AML-193 (cell line): ENCODE results near the gene ZC3H11A.
"Not testable (repeated sequence)": the region's sequence is repeated elsewhere in the genome, so short reads cannot be mapped to it uniquely, and the experiment has no call there.

ENCODE experiments used
- DNase-seq, 2 experiments: peaks; one replicate each; lab custom pipeline; 2025; lab: John Stamatoyannopoulos, UW

Gene ZC3H11A

DNA sequence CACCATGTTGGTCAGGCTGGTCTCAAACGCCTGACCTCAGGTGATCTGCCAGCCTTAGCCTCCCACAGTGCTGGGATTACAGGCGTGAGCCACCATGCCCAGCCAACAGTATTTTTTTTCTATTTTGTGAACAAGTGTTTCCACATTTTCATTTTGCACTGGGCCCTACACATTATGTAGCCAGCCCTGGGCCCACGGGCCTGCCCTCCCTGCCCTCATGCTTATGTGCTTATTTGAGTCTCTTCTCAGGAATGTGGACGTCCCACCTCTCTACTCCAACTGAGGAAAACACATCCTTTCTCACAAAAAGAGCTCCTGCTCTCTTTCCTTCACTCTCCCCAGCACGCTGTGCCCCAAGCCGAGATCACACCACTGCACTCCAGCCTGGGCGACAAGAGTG lies 13.5 kb upstream of the ZC3H11A start:
- no peak for DNase-seq

DNA sequence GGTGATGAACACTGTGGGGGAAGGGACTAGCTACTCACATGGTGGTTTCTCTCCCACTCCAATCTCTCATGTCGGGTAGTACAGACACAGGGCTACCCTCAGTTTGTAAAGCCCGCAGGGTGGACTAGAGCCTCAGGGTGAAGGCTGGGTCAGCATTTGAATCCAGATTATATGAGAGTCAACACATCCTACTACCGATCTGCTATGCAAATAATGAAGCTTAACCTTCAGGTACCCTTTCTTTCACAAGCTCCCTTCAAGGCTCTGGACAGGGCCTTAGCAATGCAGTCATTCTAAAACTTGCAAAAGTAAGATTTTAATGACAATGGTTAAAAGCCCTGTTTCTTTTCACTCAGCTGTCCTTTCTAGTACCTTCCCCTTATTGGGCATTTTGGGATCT lies 5.5 kb upstream of the ZC3H11A start:
- no peak for DNase-seq

DNA sequence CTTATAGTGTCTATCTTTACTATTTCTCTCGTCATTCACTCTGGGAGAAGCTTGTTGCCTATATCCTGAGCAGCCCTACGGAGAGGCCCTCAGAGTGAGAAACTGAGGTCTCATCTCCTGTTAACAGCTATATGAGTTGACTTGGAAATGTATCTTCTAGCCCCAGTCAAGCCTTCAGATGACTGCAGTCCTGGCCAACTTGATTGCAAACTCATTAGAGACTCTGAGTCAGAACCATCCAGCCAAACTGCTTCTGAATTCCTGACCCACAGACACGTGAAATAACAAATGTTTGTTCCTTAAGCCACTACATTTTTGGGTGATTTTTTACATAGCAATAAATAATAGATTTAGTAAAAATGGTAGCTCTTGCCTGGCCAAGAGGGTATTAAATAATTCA lies 3.9 kb upstream of the ZC3H11A start:
- no peak for DNase-seq

DNA sequence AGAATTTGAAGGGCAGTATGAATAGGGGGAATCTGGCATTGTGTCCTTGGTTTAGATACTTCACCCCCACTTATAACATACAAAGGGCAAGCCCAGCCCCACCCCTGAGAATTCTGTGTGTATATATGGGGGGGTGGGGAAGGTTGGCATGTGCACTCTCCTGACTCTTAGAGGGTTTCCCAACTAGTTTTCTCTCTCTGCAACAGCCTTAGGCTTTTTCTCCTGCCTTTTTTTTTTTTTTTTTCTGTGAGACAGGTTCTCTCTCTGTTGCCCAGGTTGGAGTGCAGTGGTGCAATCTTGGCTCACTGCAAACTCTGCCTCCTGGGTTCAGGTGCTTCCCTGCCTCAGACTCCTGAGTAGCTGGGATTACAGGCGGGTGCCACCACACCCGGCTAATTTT lies 2.9 kb upstream of the ZC3H11A start:
- DNase-seq = no peak

DNA sequence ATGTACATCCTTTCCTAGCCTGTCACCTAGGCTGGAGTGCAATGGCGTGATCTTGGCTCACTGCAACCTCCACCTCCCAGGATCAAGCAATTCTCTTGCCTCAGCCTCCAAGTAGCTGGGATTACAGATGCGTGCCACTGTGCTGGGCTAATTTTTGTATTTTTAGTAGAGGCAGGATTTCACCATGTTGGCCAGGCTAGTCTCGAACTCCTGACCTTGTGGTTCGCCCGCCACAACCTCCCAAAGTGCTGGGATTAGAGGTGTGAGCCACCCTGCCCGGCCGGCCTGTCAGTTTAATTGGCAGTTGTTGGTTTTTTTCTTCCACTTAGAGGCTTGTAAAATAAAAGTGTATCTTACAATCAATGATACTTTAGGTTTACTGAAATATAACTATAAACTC lies 1.9 kb upstream of the ZC3H11A start:
- not testable (repeated sequence) for DNase-seq

DNA sequence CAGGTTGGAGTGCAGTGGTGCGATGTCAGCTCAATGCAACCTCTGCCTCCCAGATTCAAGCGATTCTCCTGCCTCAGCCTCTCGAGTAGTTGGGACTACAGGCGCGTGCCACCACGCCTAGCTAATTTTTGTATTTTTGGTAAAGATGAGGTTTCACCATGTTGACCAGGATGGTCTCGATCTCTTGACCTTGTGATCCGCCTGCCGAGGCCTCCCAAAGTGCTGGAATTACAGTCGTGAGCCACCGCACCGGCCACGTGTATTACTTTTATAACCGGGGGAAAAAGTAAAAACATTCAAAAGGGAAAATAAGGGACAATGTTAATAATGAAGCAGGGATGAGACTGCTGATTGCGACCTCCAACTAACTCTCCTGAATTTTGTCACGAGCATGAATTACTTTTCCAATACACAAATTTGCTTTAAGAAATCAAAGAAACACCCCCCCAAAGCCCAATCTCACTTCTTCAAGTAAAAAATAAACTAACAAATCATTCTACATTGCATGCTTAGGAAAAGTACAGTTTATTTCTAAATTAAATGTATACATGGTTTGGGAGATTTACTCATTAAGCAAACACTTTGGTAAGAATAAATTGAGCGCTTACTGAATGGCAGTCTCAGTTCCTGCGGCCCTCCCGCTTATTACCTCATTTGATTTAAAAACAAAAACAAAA lies 521 bp upstream of the ZC3H11A start:
- no peak for DNase-seq

DNA sequence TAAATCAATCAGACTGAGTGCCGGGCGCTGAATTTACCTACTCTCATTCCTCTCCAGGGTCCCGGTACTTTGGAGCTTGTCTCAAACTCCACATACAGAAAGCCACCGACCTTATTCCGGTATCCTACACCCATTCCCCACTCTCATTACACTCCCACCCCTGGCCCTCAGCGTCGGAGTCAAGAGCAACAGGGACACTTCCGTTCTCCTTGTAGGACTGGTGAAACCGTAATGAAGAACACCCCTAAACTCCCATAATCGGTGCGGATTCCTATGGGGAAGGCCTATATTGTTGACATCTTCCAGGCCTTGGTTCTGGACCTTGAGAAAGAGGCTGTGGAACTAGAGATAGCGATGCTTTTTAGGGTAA lies 798 bp downstream of the ZC3H11A start:
- DNase-seq = peak; percentile 17 to 23

DNA sequence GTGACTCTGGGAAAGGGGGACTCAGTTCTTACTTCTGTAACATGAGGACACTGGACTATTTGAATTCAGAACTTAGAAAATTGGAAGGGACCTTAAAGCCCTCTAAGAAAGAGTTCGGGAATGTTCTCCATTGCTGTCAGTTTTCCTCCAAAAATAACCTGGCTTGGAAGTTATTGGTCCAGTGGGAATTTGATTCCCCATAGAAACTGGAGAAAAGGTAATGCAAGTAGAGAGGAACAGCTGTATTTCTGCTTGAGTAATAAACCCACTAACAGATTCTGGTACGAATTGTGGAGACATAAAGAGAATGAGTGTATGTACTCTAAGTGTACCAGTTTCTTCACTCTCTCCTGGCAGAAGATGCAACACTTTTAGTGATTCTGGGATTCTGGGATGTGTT lies 1.8 kb downstream of the ZC3H11A start:
- no peak for DNase-seq

DNA sequence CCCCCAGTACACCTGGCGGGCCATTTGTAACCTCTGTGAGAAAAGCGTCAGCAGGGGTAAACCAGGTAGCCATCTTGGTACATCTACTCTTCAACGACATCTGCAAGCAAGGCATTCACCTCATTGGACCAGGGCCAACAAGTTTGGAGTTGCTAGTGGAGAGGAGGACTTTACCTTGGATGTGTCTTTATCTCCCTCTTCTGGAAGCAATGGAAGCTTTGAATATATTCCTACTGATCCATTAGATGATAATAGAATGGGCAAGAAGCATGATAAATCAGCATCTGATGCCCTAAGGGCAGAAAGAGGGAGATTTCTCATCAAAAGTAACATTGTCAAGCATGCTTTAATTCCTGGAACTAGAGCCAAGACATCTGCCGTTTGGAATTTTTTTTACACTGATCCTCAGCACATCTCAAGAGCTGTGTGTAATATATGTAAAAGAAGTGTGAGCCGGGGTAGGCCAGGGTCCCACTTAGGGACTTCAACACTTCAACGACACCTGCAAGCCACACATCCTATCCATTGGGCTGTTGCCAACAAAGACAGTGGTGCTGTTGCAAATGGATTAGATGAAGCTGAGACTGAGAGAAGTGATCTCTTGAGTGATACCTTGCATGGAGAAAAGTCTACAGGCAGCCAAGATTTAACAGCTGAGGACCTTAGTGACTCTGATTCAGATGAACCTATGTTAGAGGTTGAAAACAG lies 2.7 kb downstream of the ZC3H11A start:
- DNase-seq = no peak

DNA sequence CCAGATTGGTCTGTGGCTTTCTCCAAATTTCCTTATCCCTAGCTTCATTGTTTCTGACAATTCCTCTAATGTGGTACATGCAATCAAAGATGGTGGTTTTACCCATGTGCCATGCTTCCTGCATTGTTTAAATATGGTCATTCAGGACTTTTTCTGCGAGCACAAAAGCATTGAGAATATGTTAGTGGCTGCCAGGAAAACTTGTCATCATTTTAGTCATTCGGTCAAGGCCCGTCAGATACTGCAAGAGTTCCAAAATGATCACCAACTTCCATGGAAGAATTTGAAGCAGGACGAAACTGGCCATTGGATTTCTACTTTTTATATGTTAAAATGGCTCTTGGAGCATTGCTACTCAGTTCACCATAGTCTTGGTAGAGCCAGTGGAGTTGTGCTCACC lies 3.7 kb downstream of the ZC3H11A start:
- no peak for DNase-seq

DNA sequence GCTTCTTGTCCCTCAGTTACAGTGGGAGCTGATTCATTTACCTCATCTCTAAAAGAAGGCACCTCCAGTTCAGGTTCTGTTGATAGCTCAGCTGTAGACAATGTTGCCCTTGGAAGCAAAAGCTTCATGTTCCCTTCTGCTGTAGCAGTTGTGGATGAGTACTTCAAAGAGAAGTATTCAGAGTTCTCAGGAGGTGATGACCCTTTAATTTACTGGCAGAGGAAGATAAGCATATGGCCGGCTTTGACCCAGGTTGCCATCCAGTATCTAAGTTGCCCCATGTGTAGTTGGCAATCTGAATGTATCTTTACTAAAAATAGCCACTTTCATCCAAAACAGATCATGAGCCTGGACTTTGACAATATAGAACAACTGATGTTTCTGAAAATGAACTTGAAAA lies 4.5 kb downstream of the ZC3H11A start:
- no peak for DNase-seq

DNA sequence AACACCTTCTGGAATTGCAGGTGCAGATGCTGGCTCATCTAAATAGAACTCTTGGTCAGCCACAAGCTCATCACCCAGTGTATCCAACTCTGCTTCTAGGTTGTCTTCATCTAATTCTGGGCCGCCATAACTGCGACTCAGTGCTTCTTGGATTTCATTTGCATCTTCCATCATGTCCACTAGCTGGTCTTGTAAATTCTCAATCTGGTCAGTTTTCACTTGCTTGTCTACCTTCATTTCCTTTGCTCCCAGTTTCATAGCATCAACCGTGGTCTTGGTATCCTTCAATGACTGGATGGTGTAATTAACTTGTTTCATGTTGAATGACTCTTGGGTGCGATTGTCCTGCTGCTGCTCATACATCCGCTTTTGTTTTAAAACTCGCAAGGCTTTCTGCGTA lies 10.3 kb downstream of the ZC3H11A start:
- DNase-seq = no peak

DNA sequence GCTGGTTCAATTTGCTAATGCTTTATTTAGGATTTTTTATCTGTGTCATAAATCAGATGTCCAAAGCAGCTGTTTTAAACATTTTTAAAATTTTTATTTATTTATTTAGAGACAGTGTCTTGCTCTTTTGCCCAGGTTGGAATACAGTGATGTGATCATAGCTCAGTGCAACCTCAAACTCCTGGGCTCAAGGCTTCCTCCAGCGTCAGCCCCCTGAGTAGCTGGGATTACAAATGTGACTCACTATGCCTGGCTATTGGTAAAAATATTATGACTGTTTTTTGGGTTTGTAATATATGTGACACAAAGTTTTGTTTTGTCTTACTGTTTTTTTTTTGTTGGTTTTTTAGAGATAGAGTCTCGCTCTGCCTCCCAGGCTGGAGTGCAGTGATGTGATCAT lies 11.8 kb downstream of the ZC3H11A start:
- no peak for DNase-seq

DNA sequence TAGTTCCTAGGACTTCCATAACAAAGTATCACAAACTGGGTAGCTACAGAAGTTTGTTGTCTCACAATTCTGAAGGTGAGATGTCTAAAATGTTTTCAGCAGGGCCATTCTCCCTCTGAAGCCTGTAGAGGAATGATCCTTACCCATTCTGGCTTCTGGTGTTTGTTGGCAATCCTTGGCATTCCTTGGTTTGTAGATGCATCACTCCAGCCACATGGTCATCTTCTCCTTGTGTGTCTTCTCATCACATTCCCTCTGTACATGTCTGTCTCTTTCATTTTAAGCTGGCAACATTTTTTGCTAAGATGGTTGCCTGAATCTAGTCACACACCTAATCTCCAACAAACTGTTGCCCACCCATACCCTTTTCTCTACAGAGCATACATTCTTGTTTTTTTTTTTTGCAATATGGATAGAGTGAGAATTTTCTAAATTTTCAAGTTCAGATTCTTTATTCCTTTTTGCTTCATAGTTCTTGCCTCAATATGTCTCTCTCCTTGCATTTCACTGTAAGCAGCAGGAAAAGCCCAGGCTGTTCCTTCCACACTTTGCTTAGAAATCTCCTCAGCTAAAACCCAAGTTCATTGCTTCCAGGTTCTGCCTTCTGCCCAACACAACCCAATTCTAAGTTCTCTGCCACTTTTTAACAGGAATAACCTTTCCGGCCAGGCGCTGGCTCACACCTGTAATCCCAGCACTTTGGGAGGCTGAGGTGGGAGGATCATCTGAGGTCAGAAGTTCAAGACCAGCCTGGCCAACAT lies 18.3 kb downstream of the ZC3H11A start:
- DNase-seq = no peak

DNA sequence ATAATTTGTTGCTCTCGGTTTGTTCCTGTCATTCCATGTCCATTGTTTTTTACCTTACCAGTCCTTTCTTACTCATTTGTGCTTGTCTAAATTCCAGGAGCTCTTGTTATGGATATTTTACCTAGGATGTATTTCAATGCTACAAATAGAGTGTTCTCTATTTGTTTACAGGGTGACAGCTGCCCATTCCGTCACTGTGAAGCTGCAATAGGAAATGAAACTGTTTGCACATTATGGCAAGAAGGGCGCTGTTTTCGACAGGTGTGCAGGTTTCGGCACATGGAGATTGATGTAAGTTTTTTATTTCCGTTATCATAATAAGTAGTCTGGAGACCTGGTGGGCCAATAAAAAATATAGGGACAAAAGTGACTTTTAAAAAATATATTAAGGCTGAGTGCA lies 23.0 kb downstream of the ZC3H11A start:
- no peak for DNase-seq

DNA sequence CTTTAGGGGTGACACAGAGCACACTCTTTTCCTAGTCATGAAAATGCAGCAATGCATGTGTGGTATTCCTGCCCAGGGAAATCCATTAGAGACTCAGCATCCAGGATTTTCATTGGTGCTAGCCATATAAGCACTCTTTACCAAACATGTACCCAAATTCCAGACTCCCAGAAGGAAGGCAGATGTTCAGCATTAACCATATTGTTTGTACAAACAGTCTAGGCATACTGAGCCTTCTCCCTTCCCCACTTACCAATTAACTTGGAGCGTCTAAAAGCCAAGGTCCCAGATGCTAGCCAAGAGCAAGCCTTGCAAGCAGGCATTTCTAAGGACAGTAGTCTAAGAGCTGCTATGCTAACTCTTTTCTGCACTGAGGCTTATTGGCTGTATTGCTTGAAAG lies 27.9 kb downstream of the ZC3H11A start:
- no peak for DNase-seq

DNA sequence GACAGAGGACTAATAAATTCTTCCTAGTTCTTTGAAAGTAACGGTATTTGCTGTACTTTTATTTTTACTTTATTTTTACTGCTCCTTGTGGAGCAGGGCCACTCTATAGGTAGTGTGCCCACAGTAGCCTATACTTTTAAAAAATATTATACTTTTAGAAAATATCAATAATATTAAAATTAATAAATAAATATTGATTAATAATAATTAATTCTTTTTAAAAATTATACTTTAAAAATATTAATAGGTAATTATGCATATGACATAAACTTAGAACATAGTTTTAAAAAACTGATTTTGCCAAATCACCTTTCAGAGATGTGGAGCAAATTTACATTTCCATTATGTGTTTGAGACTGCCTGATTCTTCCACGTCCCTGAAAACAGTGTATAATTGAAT lies 30.8 kb downstream of the ZC3H11A start:
- no peak for DNase-seq

DNA sequence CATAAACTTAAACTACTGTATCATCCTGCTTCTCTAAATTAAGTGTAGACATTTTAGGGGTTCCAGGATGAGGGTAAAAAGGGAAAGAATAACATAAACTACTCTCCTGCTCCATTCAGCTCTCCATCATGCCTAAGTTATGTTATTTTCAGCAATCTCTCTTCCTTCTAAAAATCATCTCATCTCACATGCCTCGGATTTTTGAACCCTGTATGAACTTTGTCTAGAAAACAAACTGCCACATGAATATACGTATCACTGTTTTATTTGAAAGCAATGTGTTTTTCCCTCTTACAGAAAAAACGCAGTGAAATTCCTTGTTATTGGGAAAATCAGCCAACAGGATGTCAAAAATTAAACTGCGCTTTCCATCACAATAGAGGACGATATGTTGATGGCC lies 32.6 kb downstream of the ZC3H11A start:
- DNase-seq = no peak

DNA sequence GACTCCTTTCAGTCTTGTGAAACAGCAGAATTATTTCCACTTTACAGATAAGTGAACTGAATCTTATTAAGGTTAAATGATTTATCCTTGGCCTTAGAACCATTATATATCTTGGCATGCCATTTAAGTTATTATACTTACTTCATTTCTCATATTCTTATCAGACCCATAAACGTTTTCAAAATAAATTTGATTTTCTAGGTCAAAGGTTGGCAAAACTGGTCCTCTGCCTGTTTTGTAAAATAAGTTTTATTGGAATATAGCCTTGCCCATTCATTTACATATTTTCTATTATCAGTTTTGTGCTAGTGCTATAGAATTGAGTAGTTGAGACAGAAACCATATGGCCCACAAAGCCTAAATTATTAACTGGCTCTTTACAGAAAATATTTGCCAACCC lies 33.1 kb downstream of the ZC3H11A start:
- no peak for DNase-seq

DNA sequence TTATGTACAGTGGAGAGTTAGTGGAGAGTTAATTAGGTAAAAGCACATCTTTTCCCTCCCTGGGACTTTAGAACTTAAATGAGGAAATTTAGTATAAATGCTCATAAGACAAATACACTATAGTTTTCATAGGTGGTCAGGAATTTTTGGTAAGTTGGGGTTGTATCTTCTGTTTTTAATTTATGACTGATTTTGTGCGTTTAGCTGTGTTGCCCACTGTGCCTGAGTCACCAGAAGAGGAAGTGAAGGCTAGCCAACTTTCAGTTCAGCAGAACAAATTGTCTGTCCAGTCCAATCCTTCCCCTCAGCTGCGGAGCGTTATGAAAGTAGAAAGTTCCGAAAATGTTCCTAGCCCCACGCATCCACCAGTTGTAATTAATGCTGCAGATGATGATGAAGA lies 33.8 kb downstream of the ZC3H11A start:
- DNase-seq = not testable (repeated sequence)

DNA sequence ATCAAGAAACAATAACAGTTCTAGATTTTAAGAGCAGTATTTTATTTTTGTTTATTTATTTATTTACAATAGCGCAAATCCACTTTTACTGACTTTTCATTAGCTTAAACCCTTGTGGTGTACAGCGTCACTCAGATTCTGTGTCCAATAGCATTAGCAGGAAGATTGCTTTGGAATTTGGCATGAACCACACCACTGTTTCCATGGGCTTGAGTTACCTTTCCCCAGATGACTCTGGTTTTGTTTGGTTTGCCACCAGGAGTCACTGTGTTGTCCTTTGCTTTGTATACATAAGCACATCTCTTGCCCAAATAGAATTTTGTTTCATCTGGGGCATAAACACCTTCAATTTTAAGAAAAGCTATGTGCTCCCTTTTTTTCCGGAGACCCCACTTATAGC lies 40.1 kb downstream of the ZC3H11A start:
- DNase-seq = no peak

DNA sequence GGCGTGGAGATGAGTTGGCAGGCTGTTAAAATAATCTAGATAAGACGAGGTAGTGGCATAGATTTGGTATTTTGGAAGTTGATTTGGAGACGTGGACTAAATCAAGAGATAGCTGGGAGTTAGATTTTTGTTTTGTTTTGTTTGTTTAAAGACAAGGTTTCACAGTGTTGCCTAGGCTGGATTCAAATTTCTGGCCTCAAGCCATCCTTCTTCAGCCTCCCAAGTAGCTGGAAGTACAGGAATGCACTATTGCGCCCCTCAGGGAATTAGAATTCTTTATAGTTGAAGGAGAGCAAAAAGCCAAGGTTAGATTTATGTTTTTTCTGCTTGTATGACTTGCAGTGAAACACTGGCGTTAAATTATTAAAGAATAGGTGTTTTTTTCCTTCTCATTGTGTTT lies 43.7 kb downstream of the ZC3H11A start:
- no peak for DNase-seq

DNA sequence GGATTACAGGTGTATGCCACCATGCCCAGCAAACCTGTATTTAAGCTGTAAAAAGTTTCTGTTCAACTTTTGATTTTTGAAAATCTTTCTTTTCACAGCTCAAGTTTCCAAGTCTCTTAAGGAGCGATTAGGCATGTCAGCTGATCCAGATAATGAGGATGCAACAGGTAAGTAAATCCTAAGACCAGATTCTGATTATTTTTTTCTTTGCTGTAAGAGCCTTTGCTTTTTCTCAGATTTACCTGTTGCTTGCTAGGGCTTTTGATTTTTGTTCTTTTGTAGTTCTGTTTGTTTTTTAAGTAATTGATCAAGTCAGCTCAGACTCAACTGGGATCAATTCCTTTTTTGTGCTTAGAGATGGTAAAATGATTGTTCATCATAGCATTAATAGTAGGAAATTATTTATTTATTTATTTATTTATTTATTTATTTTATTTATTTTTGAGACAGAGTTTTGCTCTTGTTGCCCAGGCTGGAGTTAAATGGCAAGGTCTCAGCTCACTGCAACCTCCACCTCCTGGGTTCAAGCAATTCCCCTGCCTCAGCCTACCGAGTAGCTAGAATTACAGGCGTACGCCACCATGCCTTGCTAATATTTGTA lies 44.9 kb downstream of the ZC3H11A start:
- no peak for DNase-seq
